ENCODE data around the gene AMFR. TPM values are rescaled to one million over a fixed set of nuclear protein-coding genes. Genes with fewer than 3 reads are reported as not detected.

AMFR gene
- total RNA-seq, 1 experiment from 2014 or later, result 48.1 TPM

- peak overlapping the region; percentile 90 for H3K27ac ChIP-seq (ENCODE audit: low read depth, low read length, poor library complexity, severe bottlenecking)
- no peaks in the 10 kb centered on the region for H3K9me3 ChIP-seq (ENCODE audit: low read depth, low read length, poor library complexity, severe bottlenecking)
- DNase-seq (ENCODE audit: low spot score), result no peak
- H3K4me1 ChIP-seq (ENCODE audit: insufficient read depth, low read length, poor library complexity, severe bottlenecking), result peaks cover 24% of the 10 kb centered on the region
- ChIA-PET CTCF (no interaction called here), POLR2A (ENCODE audit: low non-redundant PET) (no interaction called here)
- H3K4me3 ChIP-seq (ENCODE audit: low read depth, low read length, poor library complexity, severe bottlenecking), result peak overlapping the region; percentile 93
- no peaks in the 10 kb centered on the region for H3K36me3 ChIP-seq (ENCODE audit: insufficient read depth, low read length, poor library complexity, severe bottlenecking)
- no peaks in the 10 kb centered on the region for H3K27me3 ChIP-seq (replicated peaks; ENCODE audit: insufficient read depth, low read depth, low read length, poor library complexity)
- TSS peak; percentile 47 for BruUV-seq (replicated peaks)
- no peak for TF ChIP-seq CTCF (conservative IDR thresholded peaks at IDR 0.05; ENCODE audit: low read depth, low read length)
- no peak for TF ChIP-seq EZH2 (IDR thresholded peaks at IDR 0.05; ENCODE audit: borderline replicate concordance, low read depth, low read length, poor library complexity, severe bottlenecking)
- intact Hi-C loops (cut with micrococcal nuclease; ENCODE audit: unreplicated experiment), result no loop called here
Observed at GRCh38 chr16:56423584-56424403, 1.6 kb downstream of the AMFR start.

- no TSS peak for BruUV-seq (replicated peaks)
- Histone ChIP-seq H3K27ac (ENCODE audit: low read depth, low read length, poor library complexity, severe bottlenecking) (no peak overlapping the region), H3K27me3 (replicated peaks; ENCODE audit: insufficient read depth, low read depth, low read length, poor library complexity) (no peaks in the 10 kb centered on the region), H3K4me1 (ENCODE audit: insufficient read depth, low read length, poor library complexity, severe bottlenecking) (peaks cover 24% of the 10 kb centered on the region), H3K4me3 (ENCODE audit: low read depth, low read length, poor library complexity, severe bottlenecking) (no peak overlapping the region), H3K36me3 (ENCODE audit: insufficient read depth, low read length, poor library complexity, severe bottlenecking) (no peaks in the 10 kb centered on the region), H3K9me3 (ENCODE audit: low read depth, low read length, poor library complexity, severe bottlenecking) (no peaks in the 10 kb centered on the region)
- ChIA-PET CTCF (no interaction called here), POLR2A (ENCODE audit: low non-redundant PET) (no interaction called here)
- no peak for DNase-seq (ENCODE audit: low spot score)
- intact Hi-C loops (cut with micrococcal nuclease; ENCODE audit: unreplicated experiment), result no loop called here
- TF ChIP-seq EZH2 (IDR thresholded peaks at IDR 0.05; ENCODE audit: borderline replicate concordance, low read depth, low read length, poor library complexity, severe bottlenecking), result no peak
- no peak for TF ChIP-seq CTCF (conservative IDR thresholded peaks at IDR 0.05; ENCODE audit: low read depth, low read length)
Observed at GRCh38 chr16:56422896-56423441, 2.4 kb downstream of the AMFR start.

GRCh38 chr16:56421976-56422669 lies 3.2 kb downstream of the AMFR start:
- Histone ChIP-seq H3K4me1 (ENCODE audit: insufficient read depth, low read length, poor library complexity, severe bottlenecking) (peaks cover 24% of the 10 kb centered on the region), H3K9me3 (ENCODE audit: low read depth, low read length, poor library complexity, severe bottlenecking) (no peaks in the 10 kb centered on the region), H3K27me3 (replicated peaks; ENCODE audit: insufficient read depth, low read depth, low read length, poor library complexity) (no peaks in the 10 kb centered on the region), H3K36me3 (ENCODE audit: insufficient read depth, low read length, poor library complexity, severe bottlenecking) (no peaks in the 10 kb centered on the region), H3K4me3 (ENCODE audit: low read depth, low read length, poor library complexity, severe bottlenecking) (no peak overlapping the region), H3K27ac (ENCODE audit: low read depth, low read length, poor library complexity, severe bottlenecking) (no peak overlapping the region)
- intact Hi-C loops (cut with micrococcal nuclease; ENCODE audit: unreplicated experiment), result no loop called here
- TF ChIP-seq EZH2 (IDR thresholded peaks at IDR 0.05; ENCODE audit: borderline replicate concordance, low read depth, low read length, poor library complexity, severe bottlenecking), result no peak
- TF ChIP-seq CTCF (conservative IDR thresholded peaks at IDR 0.05; ENCODE audit: low read depth, low read length), result no peak
- BruUV-seq (replicated peaks), result no TSS peak
- no peak for DNase-seq (ENCODE audit: low spot score)
- CTCF ChIA-PET, result no interaction called here
- POLR2A ChIA-PET (ENCODE audit: low non-redundant PET), result no interaction called here
